H1 (cell line): Measurements from ENCODE around the gene SETD1B. TPM values are rescaled to one million over a fixed set of nuclear protein-coding genes. Genes with fewer than 3 reads are reported as not detected.

ENCODE experiments used
- CTCF ChIA-PET: fragments of 300-600 bp; sonication (Branson Sonifier 250); formaldehyde crosslinking; loops from one replicate; lab custom pipeline; 2021; ENCODE audit not compliant: partially characterized antibody; lab: Charles Lee
- POLR2A ChIA-PET: fragments of 300-600 bp; sonication (Branson Sonifier 250); formaldehyde crosslinking; loops from one replicate; lab custom pipeline; 2021; ENCODE audit warnings: inconsistent platforms; ENCODE audit not compliant: partially characterized antibody; lab: Charles Lee
- DNase-seq, 2 experiments: peaks; one replicate each; pipeline versions ENCODE4 v3.0.0 to v3.0.0-alpha.2; 2010 to 2022; ENCODE audit warnings: low spot score in 2 of 2, low read depth in 1 of 2, mixed read lengths in 1 of 2
- FAIRE-seq: peaks from 2 replicates; lab custom pipeline; 2011; peaks lifted over from hg19 to GRCh38; lab: Jason Lieb, UNC
- H2AFZ ChIP-seq: 2 replicates; pipeline ENCODE4 v1.8.1; 2012; ENCODE audit warnings: low read length, inconsistent platforms
- H2AK5ac ChIP-seq: 2 replicates; pipeline ENCODE4 v1.6.1; 2013; ENCODE audit warnings: low read depth, low read length
- H2BK120ac ChIP-seq: replicated peaks from 2 replicates; pipeline ENCODE3; 2013; ENCODE audit warnings: low read depth, low read length, inconsistent platforms
- H2BK12ac ChIP-seq: 2 replicates; pipeline ENCODE4 v1.6.1; 2013; ENCODE audit warnings: low read depth, low read length
- H2BK15ac ChIP-seq: 2 replicates; pipeline ENCODE4 v1.6.1; 2013; ENCODE audit warnings: low read length
- H2BK20ac ChIP-seq: 2 replicates; pipeline ENCODE4 v1.6.1; 2013; ENCODE audit warnings: low read length
- H2BK5ac ChIP-seq: 2 replicates; pipeline ENCODE4 v1.6.1; 2013; ENCODE audit warnings: low read depth, low read length
- H3K14ac ChIP-seq: 2 replicates; pipeline ENCODE4 v1.6.1; 2013; ENCODE audit warnings: inconsistent platforms; ENCODE audit not compliant: insufficient read length
- H3K18ac ChIP-seq: 2 replicates; pipeline ENCODE4 v1.6.1; 2013; ENCODE audit warnings: low read length; ENCODE audit errors: extremely low read depth
- H3K23ac ChIP-seq: 2 replicates; pipeline ENCODE4 v1.6.1; 2013; ENCODE audit warnings: inconsistent platforms; ENCODE audit not compliant: insufficient read length
- H3K23me2 ChIP-seq: 2 replicates; pipeline ENCODE4 v1.6.1; 2013; ENCODE audit warnings: low read depth, low read length
- H3K27ac ChIP-seq: 2 replicates; pipeline ENCODE4 v1.6.1; 2011; ENCODE audit warnings: low read depth, low read length, inconsistent platforms
- H3K27me3 ChIP-seq, 4 experiments: replicated peaks in 1 of 4; 1 replicate in 1 of 4; 2 replicates in 3 of 4; pipeline versions ENCODE4 v1.6.1 to v1.8.1; 2011 to 2013; ENCODE audit warnings: low read length in 3 of 4, mild to moderate bottlenecking in 3 of 4, inconsistent platforms in 2 of 4, mixed read lengths in 2 of 4, moderate library complexity in 1 of 4; ENCODE audit not compliant: control insufficient read depth in 3 of 4, insufficient read depth in 3 of 4; ENCODE audit errors: extremely low read depth in 1 of 4
- H3K36me3 ChIP-seq, 4 experiments: 2 replicates each; pipeline versions ENCODE4 v1.6.1 to v1.8.1; 2011 to 2013; ENCODE audit warnings: mild to moderate bottlenecking in 4 of 4, low read length in 3 of 4, moderate library complexity in 2 of 4, control low read depth in 1 of 4, inconsistent platforms in 1 of 4; ENCODE audit not compliant: insufficient read depth in 4 of 4, control insufficient read depth in 2 of 4
- H3K4ac ChIP-seq: replicated peaks from 2 replicates; pipeline ENCODE3; 2013; ENCODE audit warnings: low read length, low read depth, mixed read lengths, inconsistent platforms; ENCODE audit not compliant: insufficient read length
- H3K4me1 ChIP-seq, 4 experiments: replicated peaks in 1 of 4; 1 replicate in 1 of 4; 2 replicates in 3 of 4; pipeline versions ENCODE4 v1.6.1 to v1.8.1; 2011 to 2013; ENCODE audit warnings: low read length in 3 of 4, inconsistent platforms in 2 of 4, mixed read lengths in 1 of 4; ENCODE audit not compliant: insufficient read depth in 4 of 4, control insufficient read depth in 3 of 4
- H3K4me2 ChIP-seq, 2 experiments: 2 replicates each; pipeline versions ENCODE4 v1.6.1 to v1.8.1; 2011 to 2013; ENCODE audit warnings: low read depth in 2 of 2, low read length in 2 of 2, control low read depth in 1 of 2, inconsistent platforms in 1 of 2, mild to moderate bottlenecking in 1 of 2; ENCODE audit not compliant: insufficient read depth in 1 of 2
- H3K4me3 ChIP-seq, 4 experiments: fragments of 200-600, 300-600 bp in 1 of 4; sonication (generic), shearing (Covaris generic), sonication (Bioruptor Twin) in 1 of 4; 2 replicates each; pipeline versions ENCODE4 v1.5.1 to v1.8.1; 2011 to 2016; ENCODE audit warnings: low read length in 4 of 4, low read depth in 3 of 4, control low read depth in 2 of 4, inconsistent platforms in 2 of 4, mild to moderate bottlenecking in 2 of 4, mixed read lengths in 1 of 4, moderate library complexity in 1 of 4; ENCODE audit not compliant: insufficient read depth in 2 of 4; ENCODE audit errors: extremely low read depth in 1 of 4
- H3K56ac ChIP-seq: replicated peaks from 2 replicates; pipeline ENCODE3; 2013; ENCODE audit warnings: low read depth, mild to moderate bottlenecking, mixed read lengths, low read length, inconsistent platforms; ENCODE audit not compliant: insufficient read length
- H3K79me1 ChIP-seq: 2 replicates; pipeline ENCODE4 v1.6.1; 2013; ENCODE audit warnings: low read depth, low read length, control low read depth
- H3K79me2 ChIP-seq, 2 experiments: 2 replicates each; pipeline versions ENCODE4 v1.6.1 to v1.8.1; 2012 to 2013; ENCODE audit warnings: low read length in 2 of 2, mild to moderate bottlenecking in 2 of 2, inconsistent platforms in 1 of 2; ENCODE audit not compliant: insufficient read depth in 2 of 2, control insufficient read depth in 1 of 2
- H3K9ac ChIP-seq, 4 experiments: replicated peaks in 1 of 4; 1 replicate in 1 of 4; 2 replicates in 3 of 4; pipeline versions ENCODE4 v1.6.1 to v1.8.1; 2011 to 2013; ENCODE audit warnings: low read depth in 3 of 4, low read length in 3 of 4, control low read depth in 2 of 4, mild to moderate bottlenecking in 2 of 4, moderate library complexity in 2 of 4, inconsistent platforms in 1 of 4; ENCODE audit errors: extremely low read depth in 1 of 4
- H3K9me3 ChIP-seq, 2 experiments: 2 replicates each; pipeline versions ENCODE4 v1.6.1 to v1.8.1; 2012 to 2013; ENCODE audit warnings: mild to moderate bottlenecking in 2 of 2, moderate library complexity in 2 of 2, control low read depth in 1 of 2, inconsistent platforms in 1 of 2, low read depth in 1 of 2, low read length in 1 of 2, mixed read lengths in 1 of 2; ENCODE audit not compliant: insufficient read depth in 2 of 2
- H4K20me1 ChIP-seq, 2 experiments: replicated peaks in 1 of 2; 2 replicates each; pipeline versions ENCODE3 to v1.8.1; 2011 to 2013; ENCODE audit warnings: inconsistent platforms in 2 of 2, low read length in 2 of 2, mild to moderate bottlenecking in 1 of 2; ENCODE audit not compliant: insufficient read depth in 2 of 2, control insufficient read depth in 1 of 2
- H4K5ac ChIP-seq: 2 replicates; pipeline ENCODE4 v1.6.1; 2013; ENCODE audit warnings: low read length, low read depth, mixed read lengths, inconsistent platforms; ENCODE audit not compliant: insufficient read length
- H4K8ac ChIP-seq: 2 replicates; pipeline ENCODE4 v1.8.0; 2013; ENCODE audit warnings: mild to moderate bottlenecking, moderate library complexity, low read length, inconsistent platforms; ENCODE audit not compliant: insufficient read depth; ENCODE audit errors: extremely low read depth
- H4K91ac ChIP-seq: replicated peaks from 2 replicates; pipeline ENCODE3; 2013; ENCODE audit warnings: low read length, mixed read lengths, inconsistent platforms; ENCODE audit not compliant: insufficient read length
- ATF3 ChIP-seq: IDR thresholded peaks from 2 replicates; pipeline ENCODE4 v1.6.1; 2011; ENCODE audit warnings: low read depth, mild to moderate bottlenecking, low read length; ENCODE audit not compliant: insufficient read depth
- EGR1 ChIP-seq: IDR thresholded peaks from 2 replicates; pipeline ENCODE4 v1.6.1; 2011; ENCODE audit warnings: low read depth, low read length, borderline replicate concordance
- KDM1A ChIP-seq: fragments of 200-600, 300-600 bp; sonication (generic); IDR thresholded peaks from 2 replicates; pipeline ENCODE4 v1.7.1; 2016; ENCODE audit warnings: mild to moderate bottlenecking, low read length, borderline replicate concordance
- MAX ChIP-seq: IDR thresholded peaks from 2 replicates; pipeline ENCODE4 v1.6.1; 2012; ENCODE audit warnings: inconsistent platforms
- POLR2AphosphoS5 ChIP-seq: IDR thresholded peaks from 2 replicates; pipeline ENCODE4 v1.6.1; 2011; ENCODE audit warnings: low read depth, low read length
- RNF2 ChIP-seq: fragments of 200-900, 300-1000 bp; sonication (generic); IDR thresholded peaks from 2 replicates; pipeline ENCODE4 v1.7.1; 2016; ENCODE audit warnings: borderline replicate concordance, low read depth, mild to moderate bottlenecking, antibody characterized with exemption, low read length; ENCODE audit not compliant: poor library complexity, severe bottlenecking; ENCODE audit errors: missing control alignments
- SAP30 ChIP-seq: fragments of 300-600 bp; sonication (generic); IDR thresholded peaks from 2 replicates; pipeline ENCODE4 v1.7.1; 2012; ENCODE audit warnings: low read length, moderate library complexity, mild to moderate bottlenecking, inconsistent platforms; ENCODE audit not compliant: insufficient read depth, insufficient replicate concordance
- SP1 ChIP-seq: IDR thresholded peaks from 2 replicates; pipeline ENCODE4 v1.6.1; 2011; ENCODE audit warnings: low read depth, low read length
- TAF1 ChIP-seq: IDR thresholded peaks from 2 replicates; pipeline ENCODE4 v1.6.1; 2011; ENCODE audit warnings: mild to moderate bottlenecking, low read depth, low read length
- TBP ChIP-seq: IDR thresholded peaks from 2 replicates; pipeline ENCODE4 v1.6.1; 2011; ENCODE audit warnings: low read depth, low read length, improper control_type of control experiment
- YY1 ChIP-seq: IDR thresholded peaks from 2 replicates; pipeline ENCODE4 v1.6.1; 2011; ENCODE audit warnings: low read depth, mild to moderate bottlenecking, low read length
- WGBS, 2 experiments: shearing (Covaris generic) in 1 of 2; methylation state at CpG; one replicate each; pipeline versions ENCODE4 v1.1.6 to v1.1.7; 2013 to 2015; ENCODE audit warnings: low lambda C conversion rate in 2 of 2, mixed read lengths in 2 of 2, inconsistent platforms in 1 of 2, low coverage in 1 of 2, missing lambda C conversion rate in 1 of 2; ENCODE audit not compliant: insufficient replicate concordance in 2 of 2, insufficient coverage in 1 of 2, insufficient read length in 1 of 2; ENCODE audit errors: extremely low coverage in 1 of 2, missing lambda C conversion rate in 1 of 2; 5-methylcytosine and 5-hydroxymethylcytosine counted together
- polyA plus RNA-seq, 7 experiments: library from polyadenylated mRNA; depleted of rRNA in 3 of 7; stranded (reverse) in 5 of 7; unstranded in 2 of 7; fragments of >200 nt in 5 of 7; fragments of 200-250 nt in 2 of 7; gene quantifications; 1 replicate in 5 of 7; 2 replicates in 1 of 7; 4 replicates in 1 of 7; pipeline versions ENCODE4 v1.2.1 to v1.2.3, GENCODE V29; 2011 to 2013; ENCODE audit warnings: missing spikeins in 2 of 7, mixed read lengths in 2 of 7
- total RNA-seq: library from RNA; stranded (reverse); fragmentation: NEBNext Ultra II Directional; extraction: Animal tissue kit (Norgen Biotek cat#: 25700); gene quantifications from 2 replicates; pipeline ENCODE4 v1.2.1, GENCODE V29; 2021

Gene SETD1B
- total and polyA plus RNA-seq, 2 of the 8 experiments (the other 6 are each of a cell fraction or from before 2014, with no cell fraction given), result 1.3 to 17.7 TPM

GRCh38 chr12:121793440-121793837 is 10.4 kb upstream of the SETD1B start, which contains the start of gene RHOF:
RHOF (minus strand) TSS chr12:121793688; CDS start chr12:121793633, 55 bp downstream.
- Histone ChIP-seq H2AK5ac (peak within 1 kb of the TSS; percentile 28; the same call in 1 of the 2 replicates), H3K4ac (peak within 1 kb of the TSS; percentile 38), H3K36me3 (peaks cover 0 to 7% (median 3%) of the 10 kb centered on the region in 4 experiments; a peak in 4 of 8 replicates), H3K79me1 (0 out of 2 replicates have a peak, but pooled peaks cover 10% of the 10 kb centered on the region), H2BK5ac (peak within 1 kb of the TSS; percentile 95; the same call in 1 of the 2 replicates), H2BK20ac (no peak within 1 kb of the TSS), H4K91ac (peak within 1 kb of the TSS; percentile 97), H2BK120ac (no peak within 1 kb of the TSS), H3K18ac (peak within 1 kb of the TSS; percentile 76), H3K27ac (no peak within 1 kb of the TSS), H2BK15ac (peak within 1 kb of the TSS; percentile 93; the same call in 1 of the 2 replicates), H3K23ac (no peak within 1 kb of the TSS), H4K20me1 (peaks cover 18 to 19% of the 10 kb centered on the region in 2 experiments), H4K5ac (peak within 1 kb of the TSS; percentile 95), H3K27me3 (peaks cover 0 to 5% (median 1%) of the 10 kb centered on the region in 4 experiments; a peak in 2 of 7 replicates), H2BK12ac (peak within 1 kb of the TSS; percentile 62), H3K79me2 (peaks cover 0 to 11% of the 10 kb centered on the region in 2 experiments; a peak in 1 of 4 replicates), H3K4me1 (peaks cover 5 to 33% (median 21%) of the 10 kb centered on the region in 4 experiments; a peak in 6 of 7 replicates), H3K23me2 (peaks cover 6% of the 10 kb centered on the region; the same call in 1 of the 2 replicates), H3K56ac (peak within 1 kb of the TSS; percentile 91), H3K14ac (no peak within 1 kb of the TSS), H3K4me3 (peak within 1 kb of the TSS; percentile 60 to 91 (median 66)), H3K9ac (peak within 1 kb of the TSS; percentile 38 to 73 (median 40); a peak in 6 of 7 replicates), H2AFZ (peak within 1 kb of the TSS; percentile 76; the same call in 1 of the 2 replicates), H4K8ac (peak within 1 kb of the TSS; percentile 91), H3K9me3 (no peaks in the 10 kb centered on the region), H3K4me2 (peak within 1 kb of the TSS; percentile 6 to 82)
- ChIA-PET POLR2A (interaction anchor here (1.6 to 34.9 kb wide), 9 partner anchors 6 to 96 kb away, joined by 4 to 958 read pairs (median 7); partner anchors contain the start of genes PSMD9, RHOF and SETD1B), CTCF (interaction anchor here (0.6 to 18.2 kb wide), 35 partner anchors 14 to 317 kb away, joined by 3 to 363 read pairs (median 5); partner anchors contain the start of genes CFAP251, HPD, PSMD9 and SETD1B)
- WGBS, 2 experiments, result 1% methylated on average over 30 of the region's 36 CpGs; no CpG with 5 or more reads in 1 of the 2 experiments
- DNase-seq, result no peak
- no peak for FAIRE-seq
- TF ChIP-seq YY1 (peak; percentile 69), TBP (peak; percentile 29; the same call in 1 of the 2 replicates), KDM1A (no peak), RNF2 (no peak), ATF3 (no peak), POLR2AphosphoS5 (0 out of 2 replicates have a peak, but pooled peaks have one; percentile 12), SAP30 (no peak), EGR1 (peak; percentile 54; the same call in 1 of the 2 replicates), MAX (no peak), TAF1 (peak; percentile 47), SP1 (0 out of 2 replicates have a peak, but pooled peaks have one; percentile 32)
